Transverse colon (tissue), 4 donors: ENCODE data around the gene FCER2. TPM values are rescaled to one million over a fixed set of nuclear protein-coding genes. Genes with fewer than 3 reads are reported as not detected.
A peak's percentile ranks its signal among the peaks of the same experiment; 100 is the strongest.

Experiments used
- DNase-seq: peaks from one replicate; pipeline ENCODE4 v3.0.0-alpha.2; 2019
- H3K27ac ChIP-seq, 4 donors: fragments of 200-600 bp; sonication (generic); 2 replicates each; pipeline ENCODE4 v1.5.1; 2016 to 2018; ENCODE audit warnings: inconsistent platforms in 4 of 4
- H3K27me3 ChIP-seq: fragments of 200-600 bp; sonication (generic); 2 replicates; pipeline ENCODE4 v1.5.1; 2017; ENCODE audit warnings: inconsistent platforms
- H3K36me3 ChIP-seq, 4 donors: fragments of 200-600 bp; sonication (generic); 2 replicates each; pipeline ENCODE4 v1.5.1; 2017 to 2019; ENCODE audit warnings: inconsistent platforms in 4 of 4
- H3K4me1 ChIP-seq, 4 donors: fragments of 200-600 bp; sonication (generic); 2 replicates each; pipeline ENCODE4 v1.5.1; 2017 to 2020; ENCODE audit warnings: inconsistent platforms in 4 of 4
- H3K4me3 ChIP-seq, 4 donors: fragments of 200-600 bp; sonication (generic); 1 replicate in 1 of 4; 2 replicates in 3 of 4; pipeline versions ENCODE4 v1.5.1 to v1.6.1; 2017 to 2019; ENCODE audit warnings: inconsistent platforms in 4 of 4
- H3K9me3 ChIP-seq, 2 donors: fragments of 200-600 bp; sonication (generic); 2 replicates each; pipeline ENCODE4 v1.5.1; 2017 to 2019; ENCODE audit warnings: inconsistent platforms in 2 of 2
- EP300 ChIP-seq: sonication (generic); formaldehyde crosslinking; IDR thresholded peaks from one replicate; pipeline ENCODE4 v1.6.1; 2017; ENCODE audit warnings: antibody characterized with exemption, low read depth
- POLR2A ChIP-seq: fragments of 450-650 bp; IDR thresholded peaks from one replicate; pipeline ENCODE4 v1.6.1; 2016; ENCODE audit warnings: antibody characterized with exemption, mild to moderate bottlenecking, moderate library complexity
- POLR2AphosphoS5 ChIP-seq, 3 donors: sonication (generic); formaldehyde crosslinking; IDR thresholded peaks; one replicate each; pipeline ENCODE4 v1.6.1; 2016; ENCODE audit warnings: antibody characterized with exemption in 3 of 3
- WGBS, 2 donors: methylation state at CpG; one replicate each; pipeline ENCODE4 v1.1.5; 2018; ENCODE audit warnings: low coverage in 1 of 2; 5-methylcytosine and 5-hydroxymethylcytosine counted together
- in situ Hi-C, 4 donors: fragments of 200-750 bp; cut with MboI; loops; one replicate each; pipeline versions ENCODE4 v1.15.0 to v1.15.1; 2017; ENCODE audit warnings: low sequenced_read_pairs in 3 of 4, low pct_ligation_motif_present in 1 of 4, low pct_unique_long_range_greater_than_20kb in 1 of 4
- intact Hi-C: fragments of 100-400 bp; cut with DNase I; formaldehyde crosslinking; loops from one replicate; pipeline ENCODE4 v1.15.1; 2023; ENCODE audit warnings: low total_unique reads
- total RNA-seq, 4 donors: library from RNA; depleted of rRNA; stranded (reverse); fragments of >200 nt; gene quantifications; one replicate each; pipeline ENCODE4 v1.1.0, GENCODE V29; 2016
- TF ChIP-seq, protein P1 (sequence below), 5 experiments: fragments of 200-600 bp in 3 of 5; fragments of 450-650 bp in 2 of 5; sonication (generic) in 3 of 5; IDR thresholded peaks; 1 replicate in 2 of 5; 2 replicates in 3 of 5; pipeline ENCODE4 v1.5.1; 2016 to 2017; ENCODE audit warnings: antibody characterized with exemption in 5 of 5, inconsistent platforms in 3 of 5, mild to moderate bottlenecking in 2 of 5, moderate library complexity in 1 of 5

Gene FCER2
- total RNA-seq, 4 donors from 2014 or later: 0.27 to 10.1 (median 4.3) TPM; not detected in 1

DNA sequence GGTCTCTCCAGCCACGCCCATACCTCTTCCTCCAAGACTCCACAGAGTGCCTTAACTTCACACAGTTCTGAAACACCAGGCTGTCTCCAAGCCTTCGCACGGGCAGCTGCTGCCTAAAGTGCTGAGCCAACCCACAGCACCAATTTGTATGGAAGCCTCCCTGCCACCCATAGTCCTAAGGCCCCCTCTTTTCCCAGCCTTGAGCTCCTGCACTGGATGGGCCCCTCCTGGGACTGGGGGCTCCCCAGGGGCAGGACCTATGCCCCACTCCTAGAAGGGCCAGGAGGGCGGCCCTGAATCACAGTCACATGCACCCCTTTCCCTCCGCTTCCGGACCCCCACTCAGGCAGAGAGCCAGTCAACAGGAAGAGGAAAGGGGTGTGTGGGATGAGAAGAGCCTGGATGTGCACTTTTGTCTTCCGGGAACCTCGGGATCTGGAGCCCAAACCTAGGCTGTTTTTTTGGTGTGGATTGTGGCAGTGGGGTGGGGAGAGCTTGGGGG is 5.1 kb upstream of the FCER2 start:
- intact Hi-C loops: no loop called here
- Histone ChIP-seq H3K27ac (peak overlapping the region; percentile 9 to 26 (median 19)), H3K9me3 (no peaks in the 10 kb centered on the region), H3K36me3 (no peaks in the 10 kb centered on the region), H3K27me3 (no peaks in the 10 kb centered on the region), H3K4me3 (no peak overlapping the region), H3K4me1 (no peaks in the 10 kb centered on the region)
- in situ Hi-C loops: no loop called here
- DNase-seq: no peak
- TF ChIP-seq POLR2AphosphoS5 (IDR thresholded peaks at IDR 0.05) (no peak), POLR2A (no peak), EP300 (no peak)
- TF ChIP-seq, protein P1, sequence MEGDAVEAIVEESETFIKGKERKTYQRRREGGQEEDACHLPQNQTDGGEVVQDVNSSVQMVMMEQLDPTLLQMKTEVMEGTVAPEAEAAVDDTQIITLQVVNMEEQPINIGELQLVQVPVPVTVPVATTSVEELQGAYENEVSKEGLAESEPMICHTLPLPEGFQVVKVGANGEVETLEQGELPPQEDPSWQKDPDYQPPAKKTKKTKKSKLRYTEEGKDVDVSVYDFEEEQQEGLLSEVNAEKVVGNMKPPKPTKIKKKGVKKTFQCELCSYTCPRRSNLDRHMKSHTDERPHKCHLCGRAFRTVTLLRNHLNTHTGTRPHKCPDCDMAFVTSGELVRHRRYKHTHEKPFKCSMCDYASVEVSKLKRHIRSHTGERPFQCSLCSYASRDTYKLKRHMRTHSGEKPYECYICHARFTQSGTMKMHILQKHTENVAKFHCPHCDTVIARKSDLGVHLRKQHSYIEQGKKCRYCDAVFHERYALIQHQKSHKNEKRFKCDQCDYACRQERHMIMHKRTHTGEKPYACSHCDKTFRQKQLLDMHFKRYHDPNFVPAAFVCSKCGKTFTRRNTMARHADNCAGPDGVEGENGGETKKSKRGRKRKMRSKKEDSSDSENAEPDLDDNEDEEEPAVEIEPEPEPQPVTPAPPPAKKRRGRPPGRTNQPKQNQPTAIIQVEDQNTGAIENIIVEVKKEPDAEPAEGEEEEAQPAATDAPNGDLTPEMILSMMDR (IDR thresholded peaks at IDR 0.05): no peak
- WGBS, 2 donors: 0 to 66% methylated on average over 1 to 8 of the region's 8 CpGs

DNA sequence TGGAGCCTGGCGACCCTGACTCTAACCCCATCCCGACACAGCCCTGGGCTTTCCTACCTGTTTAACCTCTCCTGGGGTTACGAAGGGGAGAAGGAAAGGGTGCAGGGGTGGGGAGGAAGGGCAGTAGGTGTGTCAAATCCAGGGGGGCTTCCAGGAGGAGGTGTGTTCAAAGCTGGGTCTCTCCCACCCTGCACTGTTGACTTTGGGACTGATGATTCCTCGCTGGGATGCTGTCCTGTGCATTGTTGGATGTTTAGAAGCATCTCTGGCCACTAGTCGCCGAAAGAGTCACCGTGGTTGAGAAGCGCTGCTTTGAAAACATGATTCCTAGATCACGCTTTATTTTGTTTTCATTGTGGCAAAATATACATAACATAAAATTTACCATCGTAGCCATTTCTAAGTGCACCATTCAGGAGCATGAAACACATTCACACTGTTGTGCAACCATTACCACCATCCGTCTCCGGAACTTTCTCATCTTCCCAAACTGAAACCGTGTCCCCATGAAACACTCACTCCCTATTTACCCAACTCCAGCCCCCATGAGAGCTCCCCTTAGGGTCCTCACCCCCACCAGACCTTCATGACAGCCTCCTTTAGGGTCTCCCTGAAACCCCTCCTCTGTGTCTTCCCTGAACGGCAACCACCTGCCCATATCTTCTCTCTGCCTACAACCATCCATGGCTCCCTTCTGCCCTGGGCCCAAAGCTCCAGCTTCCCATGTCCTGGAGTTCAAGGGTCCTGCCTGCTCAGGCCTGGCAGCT is 4.4 kb upstream of the FCER2 start:
- no peak for DNase-seq
- Histone ChIP-seq H3K4me3 (no peak overlapping the region), H3K27me3 (no peaks in the 10 kb centered on the region), H3K27ac (peak overlapping the region; percentile 22 to 61 (median 35)), H3K4me1 (no peaks in the 10 kb centered on the region), H3K9me3 (no peaks in the 10 kb centered on the region), H3K36me3 (no peaks in the 10 kb centered on the region)
- intact Hi-C loops: no loop called here
- TF ChIP-seq POLR2A: no peak
- no peak for TF ChIP-seq EP300
- TF ChIP-seq POLR2AphosphoS5 (IDR thresholded peaks at IDR 0.05): no peak
- TF ChIP-seq, protein P1 (IDR thresholded peaks at IDR 0.05): no peak
- 69 to 83% methylated on average over 9 to 14 of the region's 14 CpGs for WGBS, 2 donors
- in situ Hi-C loops: no loop called here

DNA sequence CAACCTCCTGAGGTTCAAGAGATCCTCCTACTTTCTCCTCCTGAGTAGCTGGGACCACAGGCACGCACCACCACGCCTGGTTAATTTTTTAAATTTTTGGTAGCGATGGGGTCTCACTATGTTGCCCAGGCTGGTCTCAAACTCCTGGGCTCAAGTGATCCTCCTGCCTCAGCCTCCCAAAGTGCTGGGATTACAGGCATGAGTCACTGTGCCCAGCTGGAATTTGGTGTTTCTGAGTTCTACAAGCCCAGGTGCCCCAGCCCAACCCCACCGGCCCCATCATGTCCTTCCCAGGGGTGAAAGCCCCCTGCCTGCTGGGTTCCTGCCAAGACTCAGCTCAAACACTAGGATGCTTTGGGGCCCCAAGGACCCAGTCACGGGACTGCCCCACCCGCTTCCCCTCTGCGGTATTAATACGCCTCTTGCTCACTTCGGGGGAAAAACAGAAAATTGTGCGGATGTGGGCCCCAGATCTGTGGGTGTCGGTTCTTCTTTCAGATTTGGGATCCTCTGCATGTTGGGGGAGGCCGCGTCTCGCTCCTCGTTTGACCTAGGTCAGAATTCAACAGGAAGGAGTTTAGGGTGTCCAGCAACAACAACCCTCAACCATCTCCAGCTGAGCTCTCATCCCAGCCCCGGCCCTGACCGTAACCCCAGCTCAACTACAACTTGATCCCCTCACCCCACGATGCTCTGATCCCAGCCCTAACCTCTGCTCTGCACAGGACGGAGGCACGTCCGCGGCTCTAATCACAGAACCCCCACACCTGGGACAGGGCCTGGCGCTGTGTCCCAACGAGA is 3.7 kb upstream of the FCER2 start:
- intact Hi-C loops (no loop called here), in situ Hi-C loops (no loop called here)
- H3K27ac ChIP-seq: peak overlapping the region; percentile 22 to 61 (median 35)
- no peak overlapping the region for H3K4me3 ChIP-seq
- no peaks in the 10 kb centered on the region for H3K4me1 ChIP-seq
- peak; percentile 72 for DNase-seq
- no peak for TF ChIP-seq POLR2A
- no peak for TF ChIP-seq EP300
- TF ChIP-seq, protein P1 (IDR thresholded peaks at IDR 0.05): no peak
- no peak for TF ChIP-seq POLR2AphosphoS5 (IDR thresholded peaks at IDR 0.05)
- no peaks in the 10 kb centered on the region for H3K9me3 ChIP-seq
- H3K36me3 ChIP-seq: no peaks in the 10 kb centered on the region
- H3K27me3 ChIP-seq: peaks cover 6% of the 10 kb centered on the region
- 47 to 55% methylated on average over 3 to 24 of the region's 24 CpGs for WGBS, 2 donors
